Neuronal stem cell (in vitro differentiated cells): Measurements from ENCODE around the gene RILP.
A peak's percentile ranks its signal among the peaks of the same experiment; 100 is the strongest.

Source experiments
- DNase-seq: peaks from one replicate; pipeline ENCODE4 v3.0.0-alpha.2; 2013; ENCODE audit warnings: low spot score
- H2AFZ ChIP-seq: one replicate; pipeline ENCODE4 v1.6.1; 2013; ENCODE audit warnings: mild to moderate bottlenecking, low read length, inconsistent platforms
- H2AK5ac ChIP-seq: 2 replicates; pipeline ENCODE4 v1.6.1; 2013; ENCODE audit warnings: low read depth, mild to moderate bottlenecking, inconsistent platforms, low read length, moderate library complexity, mixed read lengths
- H2BK120ac ChIP-seq: 2 replicates; pipeline ENCODE4 v1.6.1; 2013; ENCODE audit warnings: low read depth, mild to moderate bottlenecking, inconsistent platforms, low read length, moderate library complexity, mixed read lengths
- H2BK12ac ChIP-seq: one replicate; pipeline ENCODE4 v1.6.1; 2013; ENCODE audit warnings: low read length, inconsistent platforms
- H2BK15ac ChIP-seq: 2 replicates; pipeline ENCODE4 v1.6.1; 2013; ENCODE audit warnings: mild to moderate bottlenecking, low read length, inconsistent platforms, mixed read lengths
- H2BK5ac ChIP-seq: one replicate; pipeline ENCODE4 v1.6.1; 2013; ENCODE audit warnings: inconsistent platforms, mild to moderate bottlenecking, low read length, moderate library complexity
- H3K14ac ChIP-seq: one replicate; pipeline ENCODE4 v1.6.1; 2013; ENCODE audit warnings: low read length, inconsistent platforms
- H3K18ac ChIP-seq: 2 replicates; pipeline ENCODE4 v1.6.1; 2013; ENCODE audit warnings: low read length, inconsistent platforms
- H3K23ac ChIP-seq: 2 replicates; pipeline ENCODE4 v1.6.1; 2013; ENCODE audit warnings: low read depth, mild to moderate bottlenecking, mixed read lengths, low read length, inconsistent platforms; ENCODE audit not compliant: poor library complexity
- H3K27ac ChIP-seq: replicated peaks from 3 replicates; pipeline ENCODE4 v1.5.1; 2013; ENCODE audit warnings: low read length, inconsistent platforms
- H3K27me3 ChIP-seq, 3 experiments: 2 replicates each; pipeline ENCODE4 v1.6.1; 2013; ENCODE audit warnings: low read length in 3 of 3, mild to moderate bottlenecking in 2 of 3, inconsistent platforms in 1 of 3, low read depth in 1 of 3, mixed read lengths in 1 of 3, moderate library complexity in 1 of 3; ENCODE audit not compliant: control insufficient read depth in 3 of 3, insufficient read depth in 3 of 3
- H3K36me3 ChIP-seq, 2 donors: replicated peaks in 1 of 2; 2 replicates each; pipeline ENCODE4 v1.6.1; 2013; ENCODE audit warnings: low read length in 2 of 2; ENCODE audit not compliant: control insufficient read depth in 2 of 2, insufficient read depth in 2 of 2
- H3K4ac ChIP-seq: 2 replicates; pipeline ENCODE4 v1.6.1; 2013; ENCODE audit warnings: inconsistent platforms, mild to moderate bottlenecking, low read length, moderate library complexity
- H3K4me1 ChIP-seq, 2 donors: 1 replicate in 1 of 2; 2 replicates in 1 of 2; pipeline ENCODE4 v1.6.1; 2013; ENCODE audit warnings: low read length in 2 of 2, low read depth in 1 of 2; ENCODE audit not compliant: control insufficient read depth in 2 of 2, insufficient read depth in 1 of 2
- H3K4me2 ChIP-seq: one replicate; pipeline ENCODE4 v1.6.1; 2013; ENCODE audit warnings: mild to moderate bottlenecking, low read length, inconsistent platforms; ENCODE audit not compliant: insufficient read depth, poor library complexity, severe bottlenecking
- H3K4me3 ChIP-seq, 2 donors: 2 replicates each; pipeline ENCODE4 v1.5.1; 2013; ENCODE audit warnings: low read length in 2 of 2, mild to moderate bottlenecking in 2 of 2, inconsistent platforms in 1 of 2, moderate library complexity in 1 of 2
- H3K79me1 ChIP-seq: one replicate; pipeline ENCODE4 v1.6.1; 2013; ENCODE audit warnings: low read depth, mild to moderate bottlenecking, inconsistent platforms, low read length, moderate library complexity
- H3K9ac ChIP-seq: one replicate; pipeline ENCODE4 v1.6.1; 2013; ENCODE audit warnings: mild to moderate bottlenecking, low read depth, low read length, inconsistent platforms; ENCODE audit not compliant: poor library complexity
- H3K9me3 ChIP-seq, 2 donors: replicated peaks in 1 of 2; 2 replicates each; pipeline versions ENCODE3 to v1.6.1; 2013; ENCODE audit warnings: low read length in 2 of 2, mild to moderate bottlenecking in 2 of 2, inconsistent platforms in 1 of 2, low read depth in 1 of 2, mixed read lengths in 1 of 2, moderate library complexity in 1 of 2; ENCODE audit not compliant: control insufficient read depth in 2 of 2, insufficient read depth in 1 of 2
- H4K8ac ChIP-seq: one replicate; pipeline ENCODE4 v1.6.1; 2013; ENCODE audit warnings: low read depth, mild to moderate bottlenecking, inconsistent platforms, low read length, moderate library complexity
- H4K91ac ChIP-seq: one replicate; pipeline ENCODE4 v1.6.1; 2013; ENCODE audit warnings: low read length, low read depth, mild to moderate bottlenecking, inconsistent platforms; ENCODE audit not compliant: poor library complexity
- WGBS, 2 donors: extraction: QIAGEN DNeasy Blood & Tissue Kit; methylation state at CpG; one replicate each; pipeline ENCODE4 v1.1.7; 2013; ENCODE audit warnings: missing lambda C conversion rate in 2 of 2, mixed read lengths in 1 of 2; ENCODE audit not compliant: insufficient read length in 2 of 2, insufficient replicate concordance in 1 of 2; ENCODE audit errors: extremely low coverage in 2 of 2; 5-methylcytosine and 5-hydroxymethylcytosine counted together

RILP gene

GRCh38 chr17:1626333-1626732 is 23.3 kb downstream of the RILP start:
- Histone ChIP-seq H2AFZ (no peak overlapping the region), H3K27me3 (peaks cover 0 to 11% (median 0%) of the 10 kb centered on the region in 3 experiments), H3K14ac (no peak overlapping the region), H2BK120ac (no peak overlapping the region), H3K18ac (no peak overlapping the region), H3K4ac (no peak overlapping the region), H3K23ac (no peak overlapping the region), H3K4me2 (peak overlapping the region; percentile 23), H3K4me1 (peaks cover 14 to 27% of the 10 kb centered on the region in 2 donors), H3K36me3 (peaks cover 0 to 52% of the 10 kb centered on the region in 2 donors), H3K27ac (peak overlapping the region; percentile 1), H3K79me1 (no peaks in the 10 kb centered on the region), H2BK12ac (no peak overlapping the region), H2AK5ac (no peak overlapping the region), H3K9ac (no peak overlapping the region), H4K91ac (no peak overlapping the region), H2BK5ac (no peak overlapping the region), H3K9me3 (no peaks in the 10 kb centered on the region), H4K8ac (no peak overlapping the region), H3K4me3 (peak overlapping the region in 1 of 2 donors; percentile 100), H2BK15ac (no peak overlapping the region)
- WGBS, 2 donors = no CpG with 5 or more reads among the region's 3 CpGs
- no peak for DNase-seq

- DNase-seq = no peak
- WGBS, 2 donors = no CpG with 5 or more reads among the region's 6 CpGs
- peaks cover 0 to 59% of the 10 kb centered on the region in 2 donors for H3K36me3 ChIP-seq
- H3K4me2 ChIP-seq = no peak overlapping the region
- no peak overlapping the region for H3K9ac ChIP-seq
- no peak overlapping the region for H2BK120ac ChIP-seq
- H3K14ac ChIP-seq = peak overlapping the region; percentile 47
- H3K27me3 ChIP-seq = peaks cover 0 to 9% (median 0%) of the 10 kb centered on the region in 3 experiments
- H4K91ac ChIP-seq = no peak overlapping the region
- no peaks in the 10 kb centered on the region for H3K79me1 ChIP-seq
- peaks cover 19 to 27% of the 10 kb centered on the region in 2 donors for H3K4me1 ChIP-seq
- H2AFZ ChIP-seq = no peak overlapping the region
- H3K9me3 ChIP-seq = no peaks in the 10 kb centered on the region
- no peak overlapping the region for H2BK15ac ChIP-seq
- H3K4me3 ChIP-seq = no peak overlapping the region
- no peak overlapping the region for H3K4ac ChIP-seq
- H2BK12ac ChIP-seq = no peak overlapping the region
- H2BK5ac ChIP-seq = no peak overlapping the region
- no peak overlapping the region for H3K27ac ChIP-seq
- H4K8ac ChIP-seq = no peak overlapping the region
- no peak overlapping the region for H2AK5ac ChIP-seq
- H3K23ac ChIP-seq = no peak overlapping the region
- no peak overlapping the region for H3K18ac ChIP-seq
These were observed 24.1 kb downstream of the RILP start for GRCh38 chr17:1625581-1625980.

GRCh38 chr17:1625053-1625452 is 24.6 kb downstream of the RILP start:
- no peak overlapping the region for H3K27ac ChIP-seq
- H3K4me2 ChIP-seq = no peak overlapping the region
- H3K18ac ChIP-seq = peak overlapping the region; percentile 28
- peaks cover 0 to 7% (median 0%) of the 10 kb centered on the region in 3 experiments for H3K27me3 ChIP-seq
- H3K23ac ChIP-seq = no peak overlapping the region
- peaks cover 19 to 27% of the 10 kb centered on the region in 2 donors for H3K4me1 ChIP-seq
- no peak overlapping the region for H3K4me3 ChIP-seq
- no peak overlapping the region for H2BK15ac ChIP-seq
- peak overlapping the region; percentile 15 for H2BK5ac ChIP-seq
- H3K4ac ChIP-seq = no peak overlapping the region
- DNase-seq = no peak
- H3K9ac ChIP-seq = no peak overlapping the region
- no peak overlapping the region for H3K14ac ChIP-seq
- H3K79me1 ChIP-seq = no peaks in the 10 kb centered on the region
- peak overlapping the region; percentile 6 for H2AK5ac ChIP-seq
- no peak overlapping the region for H2AFZ ChIP-seq
- no peak overlapping the region for H4K8ac ChIP-seq
- H3K9me3 ChIP-seq = no peaks in the 10 kb centered on the region
- WGBS, 2 donors = no CpG with 5 or more reads among the region's 14 CpGs
- H2BK120ac ChIP-seq = no peak overlapping the region
- H3K36me3 ChIP-seq = peaks cover 0 to 64% of the 10 kb centered on the region in 2 donors
- no peak overlapping the region for H4K91ac ChIP-seq
- H2BK12ac ChIP-seq = no peak overlapping the region

- Histone ChIP-seq H3K14ac (no peak overlapping the region), H3K27me3 (peaks cover 0 to 4% (median 0%) of the 10 kb centered on the region in 3 experiments), H2BK5ac (peak overlapping the region; percentile 15), H2AFZ (no peak overlapping the region), H3K36me3 (peaks cover 0 to 66% of the 10 kb centered on the region in 2 donors), H2BK120ac (no peak overlapping the region), H3K4ac (no peak overlapping the region), H3K79me1 (peaks cover 2% of the 10 kb centered on the region), H3K4me1 (peaks cover 21 to 25% of the 10 kb centered on the region in 2 donors), H4K91ac (no peak overlapping the region), H2AK5ac (peak overlapping the region; percentile 6), H2BK12ac (no peak overlapping the region), H3K27ac (no peak overlapping the region), H2BK15ac (no peak overlapping the region), H4K8ac (no peak overlapping the region), H3K23ac (no peak overlapping the region), H3K9me3 (no peaks in the 10 kb centered on the region), H3K4me3 (no peak overlapping the region), H3K9ac (peak overlapping the region; percentile 24), H3K18ac (no peak overlapping the region), H3K4me2 (no peak overlapping the region)
- no peak for DNase-seq
- WGBS, 2 donors = no CpG with 5 or more reads among the region's 12 CpGs
These were observed 25.0 kb downstream of the RILP start for GRCh38 chr17:1624650-1625049.
